Measurements from ENCODE around the gene TMEM145.
"Not testable (repeated sequence)": the region's sequence is repeated elsewhere in the genome, so short reads cannot be mapped to it uniquely, and the experiment has no call there.

Gene TMEM145

DNA sequence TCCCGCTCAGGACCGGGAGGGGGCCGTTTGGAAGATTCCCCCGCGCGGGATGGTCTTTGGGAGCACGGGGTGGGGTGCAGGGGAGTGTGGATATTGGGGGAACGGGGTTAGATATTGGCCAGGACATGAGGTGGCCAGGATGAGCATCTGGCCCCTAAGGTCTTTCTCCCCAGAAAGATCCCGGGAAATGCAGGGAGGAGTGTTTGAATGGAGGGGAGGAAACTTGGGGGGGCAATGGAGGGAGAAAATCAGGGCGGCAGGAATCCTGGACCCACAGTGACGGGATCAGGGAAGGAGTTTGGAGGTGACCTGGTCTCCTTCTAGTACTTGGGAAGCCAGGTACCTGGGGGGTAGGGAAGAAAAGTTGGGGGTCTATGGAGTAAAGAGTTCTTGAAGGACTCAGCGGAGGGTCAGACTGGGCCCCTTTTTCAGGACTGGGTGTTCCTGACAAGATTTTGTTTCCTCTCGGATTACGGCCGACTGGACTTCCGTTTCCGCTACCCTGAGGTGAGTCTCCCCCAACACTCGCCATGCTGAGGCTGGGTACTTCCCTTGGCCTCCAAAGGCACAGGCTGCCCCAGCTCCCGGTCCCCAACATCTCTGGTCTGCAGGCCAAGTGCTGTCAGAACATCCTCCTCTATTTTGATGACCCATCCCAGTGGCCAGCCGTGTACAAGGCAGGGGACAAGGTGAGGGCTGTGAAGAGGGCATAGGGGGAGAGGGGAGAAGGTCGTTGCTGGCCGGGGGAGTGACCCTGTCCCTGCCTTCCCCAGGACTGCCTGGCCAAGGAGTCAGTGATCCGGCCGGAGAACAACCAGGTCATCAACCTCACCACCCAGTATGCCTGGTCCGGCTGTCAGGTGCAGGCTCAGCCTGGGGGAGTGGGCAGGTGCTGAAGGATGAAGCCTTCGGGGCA, 989 bp downstream of the TMEM145 start:
- no peak for DNase-seq (ENCODE audit: low read depth in 1 of 2, low spot score in 1 of 2)

DNA sequence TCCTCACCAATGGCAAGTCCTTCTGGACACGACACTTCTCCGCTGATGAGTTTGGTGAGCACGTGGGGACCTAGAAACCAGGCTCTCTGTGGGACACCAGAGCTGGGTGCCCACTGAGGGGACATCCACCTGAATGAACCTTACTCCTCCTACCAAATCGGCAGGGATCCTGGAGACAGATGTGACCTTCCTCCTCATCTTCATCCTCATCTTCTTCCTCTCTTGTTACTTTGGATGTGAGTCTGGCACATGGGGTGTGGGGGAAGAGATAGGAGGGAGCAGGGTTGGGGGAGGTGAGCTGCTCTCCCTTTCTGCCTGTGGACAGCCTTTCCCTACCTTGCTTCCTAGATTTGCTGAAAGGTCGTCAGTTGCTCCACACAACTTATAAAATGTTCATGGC, 1.9 kb downstream of the TMEM145 start:
- DNase-seq (ENCODE audit: low read depth in 1 of 2, low spot score in 1 of 2) = no peak

DNA sequence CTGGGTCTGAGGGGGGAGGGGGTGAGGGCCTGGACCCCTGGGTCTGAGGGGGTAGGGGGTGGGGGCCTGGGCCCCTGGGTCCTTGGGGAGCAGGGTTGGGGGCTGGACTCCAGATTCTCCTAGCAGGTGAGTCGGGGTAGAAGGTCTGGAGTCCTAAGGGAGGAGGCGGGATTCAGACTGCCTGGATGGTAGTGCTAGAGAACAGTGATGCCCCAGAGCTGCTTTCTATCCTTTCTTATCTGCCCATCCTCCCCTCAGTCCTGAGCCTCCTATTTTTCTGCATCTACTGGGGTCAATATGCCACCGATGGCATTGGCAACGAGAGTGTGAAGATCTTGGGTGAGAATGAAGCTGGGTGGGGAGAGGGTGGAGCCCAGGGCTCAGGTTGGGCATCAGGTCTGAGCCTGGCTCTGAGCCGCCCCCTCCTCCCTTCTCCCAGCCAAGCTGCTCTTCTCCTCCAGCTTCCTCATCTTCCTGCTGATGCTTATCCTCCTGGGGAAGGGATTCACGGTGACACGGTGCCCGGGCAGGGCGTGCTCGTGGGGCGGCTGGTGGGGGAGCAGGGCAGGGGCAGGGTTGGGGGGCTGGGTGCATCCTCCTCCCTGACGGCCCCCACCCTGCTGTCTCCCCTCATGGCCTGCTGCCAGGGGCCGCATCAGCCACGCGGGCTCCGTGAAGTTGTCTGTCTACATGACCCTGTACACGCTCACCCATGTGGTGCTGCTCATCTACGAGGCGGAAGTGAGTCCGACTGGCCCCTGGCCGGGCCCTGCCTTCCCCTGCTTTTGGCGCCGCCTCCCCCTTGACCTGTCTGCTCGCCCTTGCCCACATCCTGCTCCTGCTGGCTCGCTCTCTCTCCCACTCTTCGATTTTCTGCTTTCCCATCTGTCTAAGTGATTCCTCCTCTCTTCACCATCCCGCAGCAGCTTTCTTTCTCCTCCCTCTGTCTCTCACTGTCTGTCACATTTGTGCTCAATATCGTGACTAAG, 3.4 kb downstream of the TMEM145 start:
- no peak for DNase-seq (ENCODE audit: low read depth in 1 of 2, low spot score in 1 of 2)

DNA sequence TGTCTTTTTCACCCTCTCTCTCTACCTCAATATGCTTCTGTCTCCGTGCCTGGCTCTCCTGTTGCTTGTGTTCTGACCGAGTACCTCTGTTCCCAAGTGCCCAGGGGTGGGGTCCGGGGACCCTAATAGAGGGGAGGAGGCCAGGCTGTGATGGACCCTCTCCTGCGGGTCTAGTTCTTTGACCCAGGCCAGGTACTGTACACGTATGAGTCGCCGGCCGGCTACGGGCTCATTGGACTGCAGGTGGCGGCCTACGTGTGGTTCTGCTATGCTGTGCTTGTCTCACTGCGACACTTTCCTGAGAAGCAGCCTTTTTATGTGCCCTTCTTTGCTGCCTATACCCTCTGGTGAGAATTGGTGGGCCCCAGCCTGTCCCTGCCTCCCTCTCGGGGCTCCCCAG, 4.4 kb downstream of the TMEM145 start:
- no peak for DNase-seq (ENCODE audit: low read depth in 1 of 2, low spot score in 1 of 2)

DNA sequence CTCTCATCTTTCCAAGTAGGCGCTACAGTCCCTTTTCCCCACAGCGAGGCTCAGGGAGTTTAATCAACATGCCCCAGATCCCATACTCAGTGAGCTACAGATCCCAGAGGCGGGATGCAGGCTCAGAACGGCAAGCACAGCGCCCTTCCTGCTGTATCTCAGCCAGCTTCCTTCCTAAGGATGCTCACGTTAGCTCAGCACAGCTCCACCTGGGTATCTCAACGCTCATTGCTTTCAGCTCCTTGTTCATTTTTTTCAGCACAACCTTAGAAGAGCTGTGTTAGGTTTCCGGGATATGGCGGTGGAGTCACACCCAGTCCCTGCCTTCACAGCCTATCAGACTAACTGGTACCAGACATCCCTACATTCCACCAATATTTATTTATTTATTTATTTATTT, 9.2 kb downstream of the TMEM145 start:
- no peak for DNase-seq (ENCODE audit: low read depth in 1 of 2, low spot score in 1 of 2)

DNA sequence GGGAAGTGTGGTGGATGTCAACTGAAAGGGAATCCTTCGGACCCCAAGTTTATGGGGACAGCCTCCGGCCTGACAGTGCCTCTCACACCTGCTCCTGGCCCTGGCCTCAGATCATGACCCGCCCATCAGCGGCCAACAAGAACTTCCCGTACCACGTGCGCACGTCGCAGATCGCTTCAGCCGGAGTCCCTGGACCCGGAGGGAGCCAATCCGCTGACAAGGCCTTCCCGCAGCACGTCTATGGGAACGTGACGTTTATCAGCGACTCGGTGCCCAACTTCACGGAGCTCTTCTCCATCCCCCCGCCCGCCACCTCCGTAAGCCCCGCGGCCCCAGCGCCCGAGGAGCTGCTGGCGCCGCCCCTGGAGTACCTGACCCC, 10.4 kb downstream of the TMEM145 start:
- no peak for DNase-seq (ENCODE audit: low read depth in 1 of 2, low spot score in 1 of 2)

DNA sequence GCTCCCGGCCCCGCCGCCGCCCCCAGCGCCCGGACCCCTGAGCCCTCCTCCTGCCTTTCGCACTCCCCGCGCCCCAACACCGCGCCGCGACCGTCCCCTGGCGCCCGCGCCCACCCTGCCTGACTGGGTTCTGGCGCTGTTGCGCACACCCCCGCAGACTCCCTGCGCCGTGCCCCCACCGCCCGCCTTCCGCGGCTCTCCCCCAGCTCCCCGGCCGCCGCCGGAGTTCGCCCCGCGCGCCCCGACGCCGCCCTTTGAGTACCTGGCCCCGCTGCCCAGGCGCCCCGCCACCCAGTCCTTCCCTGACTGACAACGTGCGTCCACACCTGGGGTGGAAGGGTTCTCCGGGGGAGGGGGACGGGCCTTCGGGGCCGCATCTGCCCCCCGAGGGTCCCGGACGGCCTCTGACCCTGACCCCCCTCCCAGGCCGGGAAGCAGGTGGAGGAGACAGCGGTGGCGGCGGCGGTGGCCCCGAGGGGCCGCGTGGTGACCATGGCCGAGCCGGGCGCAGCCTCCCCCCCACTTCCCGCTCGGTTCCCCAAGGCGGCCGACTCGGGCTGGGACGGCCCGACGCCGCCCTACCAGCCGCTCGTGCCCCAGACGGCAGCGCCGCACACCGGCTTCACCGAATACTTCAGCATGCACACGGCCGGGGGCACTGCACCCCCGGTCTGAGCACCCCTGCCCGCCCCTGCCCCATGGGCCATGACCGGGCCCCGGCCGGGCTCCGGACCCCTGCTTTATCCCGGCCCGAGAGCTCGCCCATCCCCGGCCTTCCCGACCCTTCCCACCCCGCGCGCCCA, 10.9 kb downstream of the TMEM145 start:
- no peak for DNase-seq (ENCODE audit: low read depth in 1 of 2, low spot score in 1 of 2)

DNA sequence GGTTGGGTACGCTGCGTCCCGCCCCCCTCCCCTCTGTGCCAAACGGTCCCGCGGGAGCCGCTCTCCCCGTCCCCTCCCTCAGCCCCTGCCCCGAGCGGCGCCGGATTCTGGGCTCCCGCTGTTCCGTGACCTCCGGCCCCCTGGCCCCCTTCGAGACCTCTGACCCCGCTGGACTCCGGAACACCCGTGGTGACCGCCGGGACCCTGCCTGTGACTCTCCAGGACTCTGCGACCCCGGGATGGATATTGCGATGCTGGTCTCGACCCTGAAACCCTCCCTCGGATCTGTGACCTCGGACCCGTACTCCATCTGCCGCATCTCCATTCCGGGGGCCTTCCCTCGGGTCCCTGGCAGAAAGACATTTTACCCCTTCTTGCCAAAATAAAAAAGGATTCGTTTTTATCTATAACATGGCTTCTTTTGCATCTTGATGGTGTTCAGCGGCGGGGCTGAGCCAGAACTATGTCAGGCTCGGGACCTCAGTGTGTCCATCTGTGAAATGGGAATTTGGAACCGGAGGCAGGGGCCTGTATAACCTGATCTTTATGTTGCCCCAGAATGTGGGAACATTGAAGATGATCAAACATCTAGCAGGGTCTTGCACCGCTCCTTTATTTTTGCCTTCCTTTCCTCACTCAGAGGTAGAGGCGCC, 11.7 kb downstream of the TMEM145 start:
- no peak for DNase-seq (ENCODE audit: low read depth in 1 of 2, low spot score in 1 of 2)

DNA sequence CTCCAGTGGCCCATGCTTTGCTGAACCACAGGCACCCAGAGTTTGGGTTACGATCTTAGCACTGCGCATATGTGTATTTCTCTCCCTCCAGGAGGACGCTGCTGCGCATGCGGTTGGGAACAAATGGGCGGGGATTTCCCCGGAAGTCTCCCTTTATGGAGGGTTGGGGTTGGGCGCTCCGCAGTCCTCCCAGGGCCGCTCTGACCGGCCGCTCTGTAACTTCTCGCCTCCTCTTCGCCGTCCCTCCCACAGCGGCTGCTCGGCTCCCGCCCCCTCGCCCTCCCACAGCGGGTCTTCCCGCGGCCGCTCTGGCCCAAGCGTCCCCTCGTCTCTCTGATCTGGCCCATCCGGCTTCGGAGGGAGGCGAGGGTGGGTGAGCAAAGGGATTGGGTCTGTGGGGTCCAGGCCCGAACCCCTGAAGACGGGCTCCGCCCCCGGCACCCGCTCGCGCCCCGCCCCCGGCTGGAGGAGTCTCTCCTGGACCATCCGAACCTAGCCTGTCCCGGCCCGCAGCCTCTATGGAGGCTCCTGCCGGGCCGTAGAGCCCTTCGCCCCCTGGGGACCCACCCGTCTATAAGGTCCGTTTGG, 12.3 kb downstream of the TMEM145 start, which contains the start of gene MEGF8:
MEGF8 (plus strand) TSS at position 328 of the 588 bp plus-strand sequence. CDS start 609 bp downstream, outside the sequence.
- peak; percentile 91 to 97 for DNase-seq (ENCODE audit: low read depth in 1 of 2, low spot score in 1 of 2)

DNA sequence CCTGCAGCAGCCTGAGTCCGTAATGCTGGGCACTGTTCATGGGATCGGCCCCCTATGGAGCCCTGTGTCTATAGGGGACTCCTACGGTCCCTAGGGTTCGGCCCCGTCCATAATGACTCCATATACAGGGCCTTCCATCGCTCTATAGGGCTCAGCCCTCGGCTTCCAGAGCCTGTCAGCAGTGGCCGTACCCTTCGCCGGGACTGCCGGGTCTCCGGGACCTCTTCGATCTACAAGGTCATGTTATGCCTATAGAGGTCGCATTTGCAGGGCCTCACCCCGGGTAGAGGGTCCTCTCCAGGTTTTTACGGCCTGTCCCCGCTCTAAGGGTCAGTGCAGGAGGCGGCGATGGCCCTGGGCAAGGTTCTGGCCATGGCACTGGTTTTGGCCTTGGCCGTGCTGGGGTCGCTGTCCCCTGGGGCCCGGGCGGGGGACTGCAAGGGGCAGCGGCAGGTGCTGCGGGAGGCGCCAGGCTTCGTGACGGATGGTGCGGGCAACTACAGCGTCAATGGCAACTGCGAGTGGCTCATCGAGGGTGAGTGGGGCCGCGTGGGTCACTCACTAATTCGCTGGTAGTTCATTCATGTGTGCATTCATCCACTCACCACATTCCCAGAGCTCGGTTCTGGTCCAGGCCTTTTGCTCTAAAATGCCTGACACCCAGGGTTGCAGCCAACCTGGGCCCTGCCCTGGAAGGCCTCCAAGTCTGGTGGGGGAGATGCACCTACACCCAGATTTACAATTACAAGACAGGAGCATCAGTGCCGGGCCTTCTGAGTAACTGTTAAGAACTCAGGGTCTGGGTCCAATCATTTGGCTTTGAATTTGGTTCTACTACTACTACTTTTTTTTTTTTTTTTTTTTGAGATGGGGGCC, 13.0 kb downstream of the TMEM145 start:
- DNase-seq (ENCODE audit: low read depth in 1 of 2, low spot score in 1 of 2) = no peak

DNA sequence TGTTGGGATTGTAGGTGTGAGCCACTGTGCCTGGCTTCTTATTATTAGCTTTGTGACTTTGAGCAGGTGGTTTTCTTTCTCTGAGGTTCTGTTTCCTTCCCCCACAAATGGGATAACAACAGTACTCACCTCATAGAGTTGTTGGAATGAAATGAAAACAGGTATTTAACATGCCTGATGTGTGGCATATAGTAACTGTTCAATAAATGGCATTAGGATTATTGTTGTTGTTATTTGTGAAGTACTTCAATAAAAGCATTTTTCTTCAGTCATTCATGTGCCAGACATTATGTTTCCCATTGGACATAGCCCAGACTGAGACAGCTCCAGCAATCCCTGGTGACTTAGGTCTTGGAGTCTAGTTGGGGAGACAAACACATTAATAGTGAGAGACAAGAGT, 13.9 kb downstream of the TMEM145 start:
- no peak for DNase-seq (ENCODE audit: low read depth in 1 of 2, low spot score in 1 of 2)

DNA sequence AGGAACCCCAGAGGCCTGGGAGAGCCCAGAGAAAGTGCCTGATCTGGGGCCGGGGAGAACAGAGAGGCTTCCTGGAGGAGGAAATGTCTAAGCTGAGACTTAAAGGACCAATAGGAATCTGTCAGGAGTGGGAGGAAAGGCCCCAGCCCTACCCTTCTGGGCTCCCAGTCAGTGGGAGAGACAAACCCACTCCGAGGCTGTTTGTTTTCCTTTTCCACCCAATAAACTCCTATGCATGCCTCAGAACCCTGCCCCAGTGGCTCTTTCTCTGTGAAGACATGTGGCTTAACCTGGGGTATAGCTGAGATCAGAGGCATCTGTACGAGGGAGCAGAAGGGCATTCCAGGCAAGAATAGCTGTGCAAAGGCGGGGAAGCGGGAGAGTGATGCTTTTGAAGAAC, 14.3 kb downstream of the TMEM145 start:
- DNase-seq (ENCODE audit: low read depth in 1 of 2, low spot score in 1 of 2) = no peak

DNA sequence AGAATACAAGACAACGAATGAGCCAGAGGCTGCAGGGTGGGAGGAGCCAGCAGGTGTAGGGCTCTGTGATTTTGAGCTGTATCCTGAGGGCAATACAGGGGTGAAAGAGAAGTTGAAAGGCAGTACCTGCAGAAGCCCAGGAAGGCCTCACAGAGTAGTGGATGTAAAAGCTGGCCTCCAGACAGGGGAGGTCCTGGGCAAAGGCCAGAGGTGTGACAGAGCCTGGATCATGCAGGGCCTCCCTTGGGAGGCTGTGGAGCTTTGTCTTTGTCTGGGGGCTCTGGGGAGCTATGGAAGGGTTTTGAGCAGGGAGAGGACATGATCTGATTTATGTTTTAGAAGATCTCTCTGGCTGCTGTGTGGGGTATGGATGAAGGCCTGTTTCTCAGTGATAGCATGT, 15.0 kb downstream of the TMEM145 start:
- no peak for DNase-seq (ENCODE audit: low read depth in 1 of 2, low spot score in 1 of 2)

DNA sequence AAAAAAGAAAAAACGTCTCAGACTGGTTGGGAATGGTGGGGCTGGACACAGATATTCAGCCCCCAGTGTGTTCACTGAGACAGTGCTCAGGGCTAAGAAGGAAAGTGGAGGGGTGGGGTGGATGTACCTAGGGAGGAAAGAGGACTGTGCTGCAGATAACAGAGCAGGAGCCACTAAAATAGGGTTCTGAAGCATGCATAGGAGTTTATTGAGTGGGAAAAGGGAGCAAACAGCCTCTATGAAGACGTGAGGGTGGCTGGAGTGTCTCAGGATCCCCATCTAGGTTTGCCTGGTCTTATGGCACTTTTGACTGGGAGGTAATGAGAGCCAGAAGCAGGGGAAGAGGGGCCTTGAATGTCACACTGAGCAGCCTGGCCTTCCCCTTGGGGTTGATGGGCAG, 15.7 kb downstream of the TMEM145 start:
- DNase-seq (ENCODE audit: low read depth in 1 of 2, low spot score in 1 of 2) = no peak

DNA sequence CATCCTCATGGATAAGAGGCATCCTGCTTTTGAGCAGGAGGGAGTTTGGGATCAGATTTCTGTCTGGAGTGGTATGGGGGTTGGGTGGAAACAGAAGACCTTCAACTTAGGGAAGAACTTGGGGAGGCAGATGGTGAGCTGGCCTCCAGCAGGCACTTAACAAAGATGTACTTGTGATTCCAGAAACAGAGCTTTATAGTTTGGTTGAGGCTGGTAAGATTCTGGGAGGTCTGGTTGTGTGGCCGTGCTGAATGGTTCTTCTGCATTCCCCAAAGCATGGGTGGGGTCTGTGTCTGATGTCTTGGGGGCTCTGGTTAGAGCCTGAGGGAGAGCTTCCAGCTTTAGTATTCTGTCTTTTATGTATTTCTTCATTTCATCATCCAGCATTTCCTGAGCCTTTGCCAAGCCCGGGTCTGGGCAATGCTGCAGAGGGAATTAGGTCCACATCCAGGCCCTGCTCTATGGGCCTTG, 17.2 kb downstream of the TMEM145 start:
- no peak for DNase-seq (ENCODE audit: low read depth in 1 of 2, low spot score in 1 of 2)

DNA sequence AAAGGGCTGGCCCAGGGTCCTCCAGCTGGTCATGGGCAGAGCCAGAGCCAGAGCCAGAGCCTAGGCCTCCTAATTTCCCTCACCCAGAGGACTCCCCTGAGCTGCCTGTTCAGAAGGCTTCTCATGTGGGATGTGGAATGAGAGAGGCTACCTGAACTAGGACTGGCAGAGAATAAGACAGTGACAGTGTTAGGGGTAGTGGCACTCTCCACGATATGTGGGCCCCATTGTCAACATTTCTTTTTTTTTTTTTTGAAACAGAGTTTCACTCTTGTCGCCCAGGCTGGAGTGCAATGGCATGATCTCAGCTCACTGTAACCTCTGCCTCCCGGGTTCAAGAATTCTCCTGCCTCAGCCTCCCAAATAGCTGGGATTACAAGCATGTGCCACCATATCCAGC, 18.2 kb downstream of the TMEM145 start:
- not testable (repeated sequence) for DNase-seq (ENCODE audit: low read depth in 1 of 2, low spot score in 1 of 2)

DNA sequence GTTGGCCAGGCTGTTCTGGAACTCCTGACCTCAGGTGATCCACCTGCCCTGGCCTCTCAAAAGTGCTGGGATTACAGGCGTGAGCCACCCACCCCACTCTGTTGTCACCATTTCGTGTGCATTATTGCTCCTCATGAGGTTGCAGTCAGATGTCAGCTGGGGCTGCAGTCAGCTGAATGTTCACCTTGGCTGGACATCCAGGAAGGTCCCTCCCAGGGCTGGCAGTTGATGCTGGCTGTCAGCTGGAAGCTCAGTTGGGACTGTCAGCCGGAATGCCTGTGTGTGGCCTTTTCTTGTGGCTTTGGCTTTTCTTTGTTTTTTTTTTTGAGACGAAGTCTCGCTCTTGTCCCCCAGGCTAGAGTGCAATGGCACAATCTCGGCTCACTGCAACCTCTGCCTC, 18.9 kb downstream of the TMEM145 start:
- DNase-seq (ENCODE audit: low read depth in 1 of 2, low spot score in 1 of 2) = no peak

DNA sequence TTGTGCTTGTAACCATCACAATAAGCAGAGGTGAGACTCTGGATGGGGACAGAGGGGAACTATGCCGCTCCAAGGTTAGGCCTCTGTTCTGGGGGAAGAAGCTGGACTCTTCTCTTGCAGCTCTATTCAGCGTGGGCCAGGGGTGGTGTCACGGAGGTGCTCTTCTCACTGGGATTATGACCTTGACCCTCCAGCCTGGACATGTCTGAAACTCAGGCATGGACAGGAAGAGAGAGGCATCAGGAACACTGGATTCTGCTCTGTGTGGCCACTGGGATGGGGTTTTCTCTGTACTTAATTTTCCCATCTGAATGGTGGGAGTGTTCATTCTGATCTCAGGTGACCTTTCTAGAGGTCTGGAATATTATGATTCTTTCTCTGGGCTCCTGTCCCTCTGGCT, 19.9 kb downstream of the TMEM145 start:
- DNase-seq (ENCODE audit: low read depth in 1 of 2, low spot score in 1 of 2) = no peak

Measured in activated CD4-positive, alpha-beta T cell treated with anti-CD3 and anti-CD28 coated beads, Interleukin-2, amount 50 U/mL, for 24 hours (primary cell).